Panc1 (cell line): ENCODE results near the gene SLC12A4. TPM values are rescaled to one million over a fixed set of nuclear protein-coding genes. Genes with fewer than 3 reads are reported as not detected.

Experiments used
- ATAC-seq: fragments of 200-7000 bp; cut with Tn5 transposase; 2 replicates; pipeline ENCODE4 v1.9.1; 2020; ENCODE audit warnings: mild to moderate bottlenecking, moderate library complexity
- BruUV-seq: library from RNA; stranded (reverse); fragments of 400-500 nt; replicated peaks from 2 replicates; lab custom pipeline; 2021; lab: Mats Ljungman, UMichigan
- CTCF ChIA-PET: fragments of 300-600 bp; sonication (Branson Sonifier 250); formaldehyde crosslinking; loops from one replicate; lab custom pipeline; 2022; ENCODE audit warnings: antibody characterized with exemption; lab: Charles Lee
- POLR2A ChIA-PET: fragments of 300-600 bp; sonication (Branson Sonifier 250); formaldehyde crosslinking; loops from one replicate; lab custom pipeline; 2022; ENCODE audit warnings: antibody characterized with exemption; lab: Charles Lee
- DNase-seq: peaks from one replicate; pipeline ENCODE4 v3.0.0-alpha.2; 2010; ENCODE audit warnings: low read depth, low spot score
- H3K27ac ChIP-seq: 2 replicates; pipeline ENCODE4 v1.5.1; 2011; ENCODE audit warnings: mild to moderate bottlenecking, low read length, inconsistent platforms
- H3K27me3 ChIP-seq: fragments of 200-500 bp; sonication (Bioruptor generic); 2 replicates; pipeline ENCODE4 v1.6.0; 2014; ENCODE audit warnings: low read length, inconsistent platforms; ENCODE audit not compliant: control insufficient read depth, insufficient read depth
- H3K36me3 ChIP-seq: fragments of 200-500 bp; sonication (Bioruptor generic); 2 replicates; pipeline ENCODE4 v1.5.1; 2014; ENCODE audit warnings: inconsistent platforms, mild to moderate bottlenecking, low read length, moderate library complexity; ENCODE audit not compliant: control insufficient read depth, insufficient read depth
- H3K4me1 ChIP-seq: 2 replicates; pipeline ENCODE4 v1.5.1; 2011; ENCODE audit warnings: inconsistent platforms, mild to moderate bottlenecking, low read length, moderate library complexity; ENCODE audit not compliant: control insufficient read depth, insufficient read depth
- H3K4me3 ChIP-seq, 2 experiments: 2 replicates each; pipeline ENCODE4 v1.5.1; 2011 to 2012; ENCODE audit warnings: low read depth in 2 of 2, low read length in 2 of 2, mild to moderate bottlenecking in 2 of 2, inconsistent platforms in 1 of 2, moderate library complexity in 1 of 2
- H3K9me3 ChIP-seq: fragments of 200-500 bp; sonication (Bioruptor generic); 2 replicates; pipeline ENCODE4 v1.5.1; 2014; ENCODE audit warnings: low read depth, mild to moderate bottlenecking, inconsistent platforms, low read length, moderate library complexity; ENCODE audit not compliant: control insufficient read depth, insufficient read depth
- POLR2AphosphoS5 ChIP-seq: IDR thresholded peaks from 2 replicates; pipeline ENCODE4 v1.6.1; 2012; ENCODE audit warnings: mild to moderate bottlenecking, low read depth, low read length, moderate library complexity
- SIN3A ChIP-seq: IDR thresholded peaks from 2 replicates; pipeline ENCODE4 v1.6.1; 2012; ENCODE audit warnings: low read depth, mild to moderate bottlenecking, low read length, moderate library complexity, borderline replicate concordance; ENCODE audit not compliant: insufficient read depth
- TCF7L2 ChIP-seq: IDR thresholded peaks from 2 replicates; pipeline ENCODE4 v1.6.1; 2011; ENCODE audit warnings: mild to moderate bottlenecking, low read depth, low read length, inconsistent platforms
- in situ Hi-C: cut with HindIII; loops from 2 replicates; pipeline ENCODE4 v1.10.0; 2016; ENCODE audit warnings: low sequenced_read_pairs, low pct_unique_long_range_greater_than_20kb
- intact Hi-C: fragments of 100-400 bp; cut with micrococcal nuclease; formaldehyde crosslinking; loops from one replicate; pipeline ENCODE4 v1.10.0; 2022; ENCODE audit not compliant: unreplicated experiment
- total RNA-seq: library from RNA; stranded (reverse); gene quantifications from one replicate; pipeline ENCODE4 v1.2.1, GENCODE V29; 2021; ENCODE audit not compliant: unreplicated experiment
- TF ChIP-seq, protein P1 (sequence below): fragments of 450-650 bp; IDR thresholded peaks from 2 replicates; pipeline ENCODE4 v1.5.1; 2017; ENCODE audit warnings: mild to moderate bottlenecking
- TF ChIP-seq, protein P2 (sequence below), 2 experiments: IDR thresholded peaks; 2 replicates each; pipeline ENCODE4 v1.6.1; 2011 to 2012; ENCODE audit warnings: low read depth in 2 of 2, control low read depth in 1 of 2, low read length in 1 of 2, mild to moderate bottlenecking in 1 of 2, moderate library complexity in 1 of 2; ENCODE audit not compliant: insufficient read depth in 1 of 2

SLC12A4 gene
- total RNA-seq, 1 experiment from 2014 or later = 31.8 TPM

DNA sequence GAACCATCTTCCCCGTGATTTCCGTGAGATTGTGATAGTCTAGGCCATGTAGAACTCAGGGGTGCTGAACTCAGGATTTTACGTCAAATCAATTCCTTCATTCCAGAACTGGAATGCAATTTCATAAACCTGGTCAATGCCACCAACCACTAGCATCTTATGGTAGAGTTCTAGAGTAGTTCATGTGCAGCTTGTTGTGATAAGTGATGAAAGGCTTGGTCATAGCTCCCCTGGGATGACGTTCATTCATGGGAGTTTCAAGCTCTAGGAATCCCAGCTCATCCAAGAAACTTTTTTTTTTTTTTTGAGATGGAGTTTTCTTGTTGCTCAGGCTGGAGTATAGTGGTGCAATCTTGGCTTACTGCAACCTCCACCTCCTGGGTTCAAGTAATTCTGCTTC, 34.6 kb upstream of the SLC12A4 start:
- CTCF ChIA-PET = no interaction called here
- Histone ChIP-seq H3K4me1 (no peaks in the 10 kb centered on the region), H3K27me3 (no peaks in the 10 kb centered on the region), H3K27ac (no peak overlapping the region), H3K9me3 (no peaks in the 10 kb centered on the region), H3K4me3 (no peak overlapping the region), H3K36me3 (no peaks in the 10 kb centered on the region)
- BruUV-seq = no TSS peak
- no peak for ATAC-seq
- in situ Hi-C loops (no loop called here), intact Hi-C loops (no loop called here)
- no peak for DNase-seq
- TF ChIP-seq, protein P1, sequence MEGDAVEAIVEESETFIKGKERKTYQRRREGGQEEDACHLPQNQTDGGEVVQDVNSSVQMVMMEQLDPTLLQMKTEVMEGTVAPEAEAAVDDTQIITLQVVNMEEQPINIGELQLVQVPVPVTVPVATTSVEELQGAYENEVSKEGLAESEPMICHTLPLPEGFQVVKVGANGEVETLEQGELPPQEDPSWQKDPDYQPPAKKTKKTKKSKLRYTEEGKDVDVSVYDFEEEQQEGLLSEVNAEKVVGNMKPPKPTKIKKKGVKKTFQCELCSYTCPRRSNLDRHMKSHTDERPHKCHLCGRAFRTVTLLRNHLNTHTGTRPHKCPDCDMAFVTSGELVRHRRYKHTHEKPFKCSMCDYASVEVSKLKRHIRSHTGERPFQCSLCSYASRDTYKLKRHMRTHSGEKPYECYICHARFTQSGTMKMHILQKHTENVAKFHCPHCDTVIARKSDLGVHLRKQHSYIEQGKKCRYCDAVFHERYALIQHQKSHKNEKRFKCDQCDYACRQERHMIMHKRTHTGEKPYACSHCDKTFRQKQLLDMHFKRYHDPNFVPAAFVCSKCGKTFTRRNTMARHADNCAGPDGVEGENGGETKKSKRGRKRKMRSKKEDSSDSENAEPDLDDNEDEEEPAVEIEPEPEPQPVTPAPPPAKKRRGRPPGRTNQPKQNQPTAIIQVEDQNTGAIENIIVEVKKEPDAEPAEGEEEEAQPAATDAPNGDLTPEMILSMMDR = no peak
- no peak for TF ChIP-seq SIN3A
- TF ChIP-seq, protein P2, sequence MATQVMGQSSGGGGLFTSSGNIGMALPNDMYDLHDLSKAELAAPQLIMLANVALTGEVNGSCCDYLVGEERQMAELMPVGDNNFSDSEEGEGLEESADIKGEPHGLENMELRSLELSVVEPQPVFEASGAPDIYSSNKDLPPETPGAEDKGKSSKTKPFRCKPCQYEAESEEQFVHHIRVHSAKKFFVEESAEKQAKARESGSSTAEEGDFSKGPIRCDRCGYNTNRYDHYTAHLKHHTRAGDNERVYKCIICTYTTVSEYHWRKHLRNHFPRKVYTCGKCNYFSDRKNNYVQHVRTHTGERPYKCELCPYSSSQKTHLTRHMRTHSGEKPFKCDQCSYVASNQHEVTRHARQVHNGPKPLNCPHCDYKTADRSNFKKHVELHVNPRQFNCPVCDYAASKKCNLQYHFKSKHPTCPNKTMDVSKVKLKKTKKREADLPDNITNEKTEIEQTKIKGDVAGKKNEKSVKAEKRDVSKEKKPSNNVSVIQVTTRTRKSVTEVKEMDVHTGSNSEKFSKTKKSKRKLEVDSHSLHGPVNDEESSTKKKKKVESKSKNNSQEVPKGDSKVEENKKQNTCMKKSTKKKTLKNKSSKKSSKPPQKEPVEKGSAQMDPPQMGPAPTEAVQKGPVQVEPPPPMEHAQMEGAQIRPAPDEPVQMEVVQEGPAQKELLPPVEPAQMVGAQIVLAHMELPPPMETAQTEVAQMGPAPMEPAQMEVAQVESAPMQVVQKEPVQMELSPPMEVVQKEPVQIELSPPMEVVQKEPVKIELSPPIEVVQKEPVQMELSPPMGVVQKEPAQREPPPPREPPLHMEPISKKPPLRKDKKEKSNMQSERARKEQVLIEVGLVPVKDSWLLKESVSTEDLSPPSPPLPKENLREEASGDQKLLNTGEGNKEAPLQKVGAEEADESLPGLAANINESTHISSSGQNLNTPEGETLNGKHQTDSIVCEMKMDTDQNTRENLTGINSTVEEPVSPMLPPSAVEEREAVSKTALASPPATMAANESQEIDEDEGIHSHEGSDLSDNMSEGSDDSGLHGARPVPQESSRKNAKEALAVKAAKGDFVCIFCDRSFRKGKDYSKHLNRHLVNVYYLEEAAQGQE (IDR thresholded peaks at IDR 0.05; ENCODE audit: insufficient read depth in 1 of 2, low read depth in 2 of 2, low read length in 1 of 2) = no peak
- no peak for TF ChIP-seq POLR2AphosphoS5
- no peak for TF ChIP-seq TCF7L2
- POLR2A ChIA-PET = no interaction called here

DNA sequence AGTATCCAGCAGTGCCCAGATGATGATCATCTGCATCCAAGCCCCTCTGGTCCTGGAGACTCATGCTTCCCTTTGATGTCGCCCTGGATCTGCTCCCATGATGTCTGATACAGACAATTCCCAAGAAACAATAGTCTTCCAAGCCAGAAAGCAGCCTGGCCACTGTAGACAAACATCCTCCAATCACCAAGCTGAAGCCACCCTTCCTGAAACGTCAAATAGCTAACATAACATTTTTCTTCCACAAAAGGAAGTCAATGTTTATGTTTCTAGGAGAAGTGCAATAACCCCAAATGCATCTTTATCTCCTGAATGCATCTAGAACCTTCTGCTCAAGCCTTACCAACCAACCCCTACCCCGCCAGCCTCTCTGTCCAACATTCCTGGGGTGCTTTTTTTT, 32.0 kb upstream of the SLC12A4 start:
- intact Hi-C loops = no loop called here
- CTCF ChIA-PET = interaction anchor here (0.7 kb wide), 1 partner anchor 117 kb away, joined by 7 read pairs; no protein-coding TSS in a partner anchor

More for the DNA sequence above, 32.0 kb upstream of the SLC12A4 start:
- DNase-seq (no peak), ATAC-seq (no peak)
- Histone ChIP-seq H3K4me1 (no peaks in the 10 kb centered on the region), H3K4me3 (no peak overlapping the region), H3K9me3 (no peaks in the 10 kb centered on the region), H3K27ac (no peak overlapping the region), H3K27me3 (no peaks in the 10 kb centered on the region), H3K36me3 (no peaks in the 10 kb centered on the region)
- in situ Hi-C loops = no loop called here
- no TSS peak for BruUV-seq
- TF ChIP-seq TCF7L2 = no peak
- TF ChIP-seq, protein P2 (IDR thresholded peaks at IDR 0.05; ENCODE audit: insufficient read depth in 1 of 2, low read depth in 2 of 2, low read length in 1 of 2) = no peak
- TF ChIP-seq, protein P1 = no peak
- TF ChIP-seq POLR2AphosphoS5 = no peak
- no peak for TF ChIP-seq SIN3A
- POLR2A ChIA-PET = no interaction called here
